ENCODE results near the gene CACNA2D1. TPM values are rescaled to one million over a fixed set of nuclear protein-coding genes. Genes with fewer than 3 reads are reported as not detected.
A peak's percentile ranks its signal among the peaks of the same experiment; 100 is the strongest.

Gene CACNA2D1
- total RNA-seq, 1 experiment from 2014 or later = 0.77 TPM

- no TSS peak for BruUV-seq (replicated peaks)
- Histone ChIP-seq H3K27ac (ENCODE audit: low read length) (no peak overlapping the region), H3F3A (ENCODE audit: low read length, unreplicated experiment) (no peaks in the 10 kb centered on the region), H3K4me2 (ENCODE audit: low read length) (no peak overlapping the region), H3K36me3 (ENCODE audit: low read depth, low read length) (no peaks in the 10 kb centered on the region), H3K27me3 (ENCODE audit: low read length) (peaks cover 6% of the 10 kb centered on the region), H3K4me3 (ENCODE audit: low read length) (no peak overlapping the region), H3K9ac (ENCODE audit: low read length) (no peak overlapping the region), H2AFZ (ENCODE audit: low read length) (no peak overlapping the region), H3K9me3 (ENCODE audit: low read length) (no peaks in the 10 kb centered on the region), H4K20me1 (ENCODE audit: low read length) (no peaks in the 10 kb centered on the region), H3K79me2 (ENCODE audit: low read length) (no peaks in the 10 kb centered on the region), H3K9me2 (replicated peaks; ENCODE audit: low read length) (no peaks in the 10 kb centered on the region), H3K4me1 (ENCODE audit: insufficient read depth, low read length) (no peaks in the 10 kb centered on the region)
- DNase-seq (no peak), ATAC-seq (no peak)
- CTCF ChIA-PET = no interaction called here
- POLR2A ChIA-PET (ENCODE audit: unreplicated experiment) = no interaction called here
- TF ChIP-seq EZH2phosphoT487 (IDR thresholded peaks at IDR 0.05; ENCODE audit: borderline replicate concordance, low read length) (no peak), CTCF (conservative IDR thresholded peaks at IDR 0.05; ENCODE audit: low read depth, low read length) (no peak), EZH2 (IDR thresholded peaks at IDR 0.05; ENCODE audit: low read length, unreplicated experiment) (no peak)
- intact Hi-C loops (cut with micrococcal nuclease) = no loop called here
These were observed 48.4 kb downstream of the CACNA2D1 start for GRCh38 chr7:82395147-82395546.

- no peaks in the 10 kb centered on the region for H3F3A ChIP-seq (ENCODE audit: low read length, unreplicated experiment)
- no peaks in the 10 kb centered on the region for H3K9me2 ChIP-seq (replicated peaks; ENCODE audit: low read length)
- ChIA-PET CTCF (no interaction called here), POLR2A (ENCODE audit: unreplicated experiment) (no interaction called here)
- no peaks in the 10 kb centered on the region for H4K20me1 ChIP-seq (ENCODE audit: low read length)
- H3K27ac ChIP-seq (ENCODE audit: low read length) = no peak overlapping the region
- TF ChIP-seq CTCF (conservative IDR thresholded peaks at IDR 0.05; ENCODE audit: low read depth, low read length) (no peak), EZH2 (IDR thresholded peaks at IDR 0.05; ENCODE audit: low read length, unreplicated experiment) (no peak), EZH2phosphoT487 (IDR thresholded peaks at IDR 0.05; ENCODE audit: borderline replicate concordance, low read length) (no peak)
- no peaks in the 10 kb centered on the region for H3K4me1 ChIP-seq (ENCODE audit: insufficient read depth, low read length)
- H3K4me3 ChIP-seq (ENCODE audit: low read length) = no peak overlapping the region
- H3K27me3 ChIP-seq (ENCODE audit: low read length) = peaks cover 6% of the 10 kb centered on the region
- no peak overlapping the region for H3K9ac ChIP-seq (ENCODE audit: low read length)
- no peaks in the 10 kb centered on the region for H3K9me3 ChIP-seq (ENCODE audit: low read length)
- intact Hi-C loops (cut with micrococcal nuclease) = no loop called here
- no peak for ATAC-seq
- no peak overlapping the region for H3K4me2 ChIP-seq (ENCODE audit: low read length)
- H3K79me2 ChIP-seq (ENCODE audit: low read length) = no peaks in the 10 kb centered on the region
- DNase-seq = no peak
- H3K36me3 ChIP-seq (ENCODE audit: low read depth, low read length) = no peaks in the 10 kb centered on the region
- no peak overlapping the region for H2AFZ ChIP-seq (ENCODE audit: low read length)
- BruUV-seq (replicated peaks) = no TSS peak
These were observed 49.7 kb downstream of the CACNA2D1 start for GRCh38 chr7:82393840-82394220.

- ChIA-PET CTCF (interaction anchor here (0.6 kb wide), 1 partner anchor 148 kb away, joined by 3 read pairs; no protein-coding TSS in a partner anchor), POLR2A (ENCODE audit: unreplicated experiment) (no interaction called here)
- no peaks in the 10 kb centered on the region for H3K9me3 ChIP-seq (ENCODE audit: low read length)
- H3K79me2 ChIP-seq (ENCODE audit: low read length) = no peaks in the 10 kb centered on the region
- intact Hi-C loops (cut with micrococcal nuclease) = no loop called here
- no peak overlapping the region for H3K27ac ChIP-seq (ENCODE audit: low read length)
- no TSS peak for BruUV-seq (replicated peaks)
- H3K9ac ChIP-seq (ENCODE audit: low read length) = no peak overlapping the region
- H3F3A ChIP-seq (ENCODE audit: low read length, unreplicated experiment) = no peaks in the 10 kb centered on the region
- H3K4me3 ChIP-seq (ENCODE audit: low read length) = no peak overlapping the region
- no peaks in the 10 kb centered on the region for H3K9me2 ChIP-seq (replicated peaks; ENCODE audit: low read length)
- peak; percentile 31; the same call in 1 of the 2 replicates for ATAC-seq
- no peaks in the 10 kb centered on the region for H3K4me1 ChIP-seq (ENCODE audit: insufficient read depth, low read length)
- DNase-seq = no peak
- H3K36me3 ChIP-seq (ENCODE audit: low read depth, low read length) = no peaks in the 10 kb centered on the region
- no peak for TF ChIP-seq EZH2phosphoT487 (IDR thresholded peaks at IDR 0.05; ENCODE audit: borderline replicate concordance, low read length)
- TF ChIP-seq EZH2 (IDR thresholded peaks at IDR 0.05; ENCODE audit: low read length, unreplicated experiment) = no peak
- no peak for TF ChIP-seq CTCF (conservative IDR thresholded peaks at IDR 0.05; ENCODE audit: low read depth, low read length)
- H4K20me1 ChIP-seq (ENCODE audit: low read length) = no peaks in the 10 kb centered on the region
- H3K27me3 ChIP-seq (ENCODE audit: low read length) = peaks cover 11% of the 10 kb centered on the region
- no peak overlapping the region for H3K4me2 ChIP-seq (ENCODE audit: low read length)
- H2AFZ ChIP-seq (ENCODE audit: low read length) = no peak overlapping the region
These were observed 50.3 kb downstream of the CACNA2D1 start for GRCh38 chr7:82393076-82393839.

All from PC-3 (cell line).